IMR-90 (cell line): ENCODE measurements around the gene HERPUD1.

Experiments
- MAFK ChIP-seq: IDR thresholded peaks from 2 replicates; pipeline ENCODE4 v1.6.1; 2012; ENCODE audit warnings: low read depth, low read length, improper control_type of control experiment
- MXI1 ChIP-seq: IDR thresholded peaks from 2 replicates; pipeline ENCODE4 v1.6.1; 2012; ENCODE audit warnings: low read depth, mild to moderate bottlenecking, low read length, moderate library complexity, borderline replicate concordance
- TF ChIP-seq, protein P1 (sequence below): conservative IDR thresholded peaks from 2 replicates; pipeline ENCODE4 v1.5.1; 2012; ENCODE audit warnings: mild to moderate bottlenecking, low read depth, low read length, improper control_type of control experiment

DNA sequence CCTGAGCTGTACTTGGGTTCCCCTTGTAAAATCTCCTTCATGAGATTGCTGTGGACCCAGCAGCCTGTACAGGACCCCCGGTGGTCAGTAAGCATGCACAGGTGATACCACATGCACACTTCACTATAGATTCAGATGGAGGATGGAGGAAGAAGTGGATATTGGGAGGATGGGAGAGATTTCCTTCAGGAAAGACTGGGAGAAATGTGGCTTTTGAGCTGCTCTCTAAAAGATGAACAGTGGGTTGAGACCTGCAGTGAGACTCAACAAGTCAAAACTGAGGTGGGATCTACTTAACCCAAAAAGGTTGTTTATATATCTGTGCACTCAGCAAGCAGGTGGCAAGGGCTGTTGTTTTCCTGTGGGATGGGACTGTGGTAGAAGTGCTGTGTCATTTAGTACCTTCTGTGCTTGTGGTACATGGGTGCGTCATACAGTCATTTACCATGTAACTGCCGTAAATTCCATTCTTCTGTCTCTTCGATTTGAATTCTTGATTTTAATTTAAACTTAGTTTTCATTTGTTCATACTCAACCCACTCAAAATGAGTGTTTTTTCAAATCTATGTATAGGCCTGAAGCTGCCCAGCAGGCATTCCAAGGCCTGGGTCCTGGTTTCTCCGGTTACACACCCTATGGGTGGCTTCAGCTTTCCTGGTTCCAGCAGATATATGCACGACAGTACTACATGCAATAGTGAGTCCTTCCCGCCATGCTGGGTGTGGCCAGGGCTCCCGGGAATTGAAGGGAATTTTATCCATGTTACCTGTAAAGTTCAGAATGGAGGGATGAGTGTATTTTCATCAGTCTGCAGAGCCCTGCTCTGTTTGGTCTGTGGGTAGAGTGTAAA, 6.9 kb downstream of the HERPUD1 start:
- TF ChIP-seq, protein P1, sequence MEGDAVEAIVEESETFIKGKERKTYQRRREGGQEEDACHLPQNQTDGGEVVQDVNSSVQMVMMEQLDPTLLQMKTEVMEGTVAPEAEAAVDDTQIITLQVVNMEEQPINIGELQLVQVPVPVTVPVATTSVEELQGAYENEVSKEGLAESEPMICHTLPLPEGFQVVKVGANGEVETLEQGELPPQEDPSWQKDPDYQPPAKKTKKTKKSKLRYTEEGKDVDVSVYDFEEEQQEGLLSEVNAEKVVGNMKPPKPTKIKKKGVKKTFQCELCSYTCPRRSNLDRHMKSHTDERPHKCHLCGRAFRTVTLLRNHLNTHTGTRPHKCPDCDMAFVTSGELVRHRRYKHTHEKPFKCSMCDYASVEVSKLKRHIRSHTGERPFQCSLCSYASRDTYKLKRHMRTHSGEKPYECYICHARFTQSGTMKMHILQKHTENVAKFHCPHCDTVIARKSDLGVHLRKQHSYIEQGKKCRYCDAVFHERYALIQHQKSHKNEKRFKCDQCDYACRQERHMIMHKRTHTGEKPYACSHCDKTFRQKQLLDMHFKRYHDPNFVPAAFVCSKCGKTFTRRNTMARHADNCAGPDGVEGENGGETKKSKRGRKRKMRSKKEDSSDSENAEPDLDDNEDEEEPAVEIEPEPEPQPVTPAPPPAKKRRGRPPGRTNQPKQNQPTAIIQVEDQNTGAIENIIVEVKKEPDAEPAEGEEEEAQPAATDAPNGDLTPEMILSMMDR: no peak
- TF ChIP-seq MXI1 (no peak), MAFK (no peak)
